ENCODE measurements around the gene NME7.

Gene NME7

DNA sequence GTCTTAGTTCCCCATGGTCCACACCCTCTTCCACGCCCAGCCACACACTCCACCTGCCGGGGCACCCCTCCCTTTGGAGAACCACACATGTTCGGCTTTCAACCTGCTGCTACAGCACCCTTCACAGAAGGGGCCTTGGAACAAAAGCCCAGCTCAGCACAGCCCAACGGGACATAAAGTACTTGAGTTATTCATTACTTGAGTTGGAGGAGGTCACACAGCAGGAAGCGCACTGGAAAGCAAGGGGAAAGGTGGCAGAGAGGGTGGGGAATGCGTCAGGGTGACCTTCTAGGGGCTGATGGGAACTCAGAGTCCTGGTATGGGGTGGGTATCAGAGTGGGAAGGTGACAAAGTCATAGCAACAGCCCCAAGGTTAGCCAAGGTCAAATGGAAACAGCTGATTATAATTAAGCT lies 264.1 kb downstream of the NME7 start:
- DNase-seq, result no peak

GRCh38 chr1:169103002-169103401 lies 264.6 kb downstream of the NME7 start:
- DNase-seq, result no peak

DNA sequence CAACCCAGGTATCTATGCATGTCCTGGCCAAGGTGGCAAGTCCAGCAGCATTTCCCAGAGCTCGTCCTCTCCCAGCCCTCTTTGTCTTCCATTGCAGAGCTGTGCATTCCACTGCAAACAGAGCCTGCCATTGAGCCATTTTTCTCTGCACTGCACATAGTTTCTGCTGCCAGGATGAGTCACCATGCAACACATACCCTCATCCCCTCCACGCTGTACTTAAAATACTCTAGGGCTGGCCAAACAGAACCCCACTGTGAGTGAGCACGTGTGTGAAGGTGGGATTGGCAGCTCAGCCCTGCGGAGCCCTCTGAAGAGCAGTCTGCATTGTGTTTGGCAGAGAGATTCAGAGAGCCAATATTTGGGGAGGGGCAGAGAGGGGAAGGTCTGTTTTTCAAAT lies 265.0 kb downstream of the NME7 start:
- DNase-seq, result peak; percentile 60

- no peak for DNase-seq
Measured at GRCh38 chr1:169100651-169101088, 266.9 kb downstream of the NME7 start.

DNA sequence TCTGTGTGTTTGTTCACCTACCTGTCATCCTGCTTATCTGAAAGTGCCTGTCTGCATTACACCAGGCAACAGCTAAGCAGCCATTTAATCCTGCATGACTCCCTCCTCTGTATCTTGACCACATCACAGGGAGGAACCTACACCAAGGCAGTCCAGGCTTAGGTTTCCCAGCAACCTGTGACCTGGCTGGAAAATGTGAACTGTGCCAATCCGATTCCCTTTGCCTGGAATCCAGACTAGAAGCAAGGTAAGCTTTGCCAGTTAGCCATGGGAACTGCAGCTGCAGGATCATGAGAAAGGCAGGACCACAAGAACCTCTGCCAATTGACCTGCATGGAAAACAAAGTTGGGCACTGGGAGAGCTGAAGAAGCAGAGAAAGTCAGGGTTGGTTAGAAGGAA lies 267.4 kb downstream of the NME7 start:
- DNase-seq, result no peak

GRCh38 chr1:169099561-169099960 lies 268.0 kb downstream of the NME7 start:
- DNase-seq, result no peak

DNA sequence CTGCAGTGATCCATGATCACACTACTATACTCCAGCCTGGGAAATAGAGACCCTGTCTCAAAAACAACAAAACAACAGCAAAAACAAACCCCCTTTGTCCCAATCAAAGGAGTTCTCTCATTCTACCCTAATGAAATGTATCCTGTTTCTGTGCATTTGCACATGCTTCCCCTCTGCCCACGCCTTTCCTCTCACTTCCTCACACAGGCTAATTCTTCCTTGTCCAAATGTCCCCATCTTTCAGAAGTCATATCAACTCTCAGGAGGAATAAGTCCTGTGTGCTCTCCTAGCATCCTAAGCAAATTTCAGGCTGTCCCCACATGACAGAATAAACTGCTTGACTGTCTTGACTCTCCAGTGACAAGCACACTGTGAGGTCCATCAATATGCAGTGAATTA lies 269.2 kb downstream of the NME7 start:
- no peak for DNase-seq

- DNase-seq, result no peak
Measured at GRCh38 chr1:169094897-169095569, 272.6 kb downstream of the NME7 start.

DNA sequence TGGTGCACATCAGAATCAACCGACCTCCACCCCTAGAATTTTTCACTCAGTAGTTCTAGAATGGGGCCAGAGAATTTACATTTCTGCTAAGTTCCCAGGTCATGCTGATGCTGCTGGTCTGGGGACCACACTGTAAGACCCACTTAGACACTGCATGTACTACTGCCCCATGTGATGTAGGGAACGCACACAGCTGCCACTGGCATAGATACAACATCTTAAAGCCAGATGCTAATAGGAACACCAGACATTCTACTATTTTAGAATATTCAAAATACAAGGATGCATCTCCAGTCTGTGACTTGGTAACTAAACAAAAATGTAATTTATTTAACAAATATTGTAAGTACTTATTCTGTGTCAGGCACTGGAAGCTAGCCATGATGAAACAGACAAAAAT lies 275.2 kb downstream of the NME7 start:
- no peak for DNase-seq

DNA sequence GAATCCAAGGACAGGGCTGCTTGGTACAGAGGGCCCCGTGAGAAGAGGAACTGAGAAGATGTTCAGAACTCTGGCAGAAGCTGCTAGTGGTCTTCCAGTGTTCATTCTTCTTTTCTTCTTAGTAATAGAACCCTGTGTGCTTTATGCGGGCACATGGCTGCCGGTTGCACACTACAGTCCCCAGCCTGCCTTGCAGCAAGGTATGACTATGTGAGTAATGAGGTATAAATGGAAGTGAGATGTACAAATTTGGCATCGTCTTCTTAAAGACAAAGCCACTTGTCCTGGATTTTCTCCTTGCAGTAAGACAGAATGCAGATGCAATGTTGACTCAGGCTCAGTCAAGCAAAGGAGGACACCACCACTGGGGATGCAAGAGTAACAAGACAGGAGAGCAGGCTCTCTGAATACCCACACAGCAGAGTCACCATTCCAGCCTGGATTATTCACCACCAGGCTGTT lies 276.1 kb downstream of the NME7 start:
- no peak for DNase-seq

DNA sequence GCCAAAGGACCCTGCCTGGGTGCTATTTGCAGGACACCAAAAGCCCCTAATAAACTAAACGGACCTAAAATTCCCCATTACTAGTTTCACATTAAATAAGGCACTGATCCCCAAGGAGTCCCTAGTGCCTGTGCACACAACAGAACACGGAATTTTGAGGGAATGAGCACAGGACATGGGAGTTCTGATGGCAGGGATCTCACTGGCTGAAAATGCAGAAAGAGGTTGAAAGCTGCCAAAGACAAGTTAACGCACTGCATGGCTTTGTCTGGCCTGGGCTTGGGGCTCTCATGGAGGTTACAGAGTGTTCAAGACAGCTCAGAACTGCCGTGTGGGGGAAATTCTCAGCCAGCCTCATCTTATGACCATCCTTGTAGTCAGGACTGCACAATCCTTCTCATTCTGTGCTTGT lies 276.7 kb downstream of the NME7 start:
- no peak for DNase-seq

- no peak for DNase-seq
Measured at GRCh38 chr1:169090308-169090899, 277.2 kb downstream of the NME7 start.

GRCh38 chr1:169089776-169090175 lies 277.8 kb downstream of the NME7 start:
- DNase-seq, result no peak

GRCh38 chr1:169087876-169088275 lies 279.7 kb downstream of the NME7 start:
- DNase-seq, result no peak

DNA sequence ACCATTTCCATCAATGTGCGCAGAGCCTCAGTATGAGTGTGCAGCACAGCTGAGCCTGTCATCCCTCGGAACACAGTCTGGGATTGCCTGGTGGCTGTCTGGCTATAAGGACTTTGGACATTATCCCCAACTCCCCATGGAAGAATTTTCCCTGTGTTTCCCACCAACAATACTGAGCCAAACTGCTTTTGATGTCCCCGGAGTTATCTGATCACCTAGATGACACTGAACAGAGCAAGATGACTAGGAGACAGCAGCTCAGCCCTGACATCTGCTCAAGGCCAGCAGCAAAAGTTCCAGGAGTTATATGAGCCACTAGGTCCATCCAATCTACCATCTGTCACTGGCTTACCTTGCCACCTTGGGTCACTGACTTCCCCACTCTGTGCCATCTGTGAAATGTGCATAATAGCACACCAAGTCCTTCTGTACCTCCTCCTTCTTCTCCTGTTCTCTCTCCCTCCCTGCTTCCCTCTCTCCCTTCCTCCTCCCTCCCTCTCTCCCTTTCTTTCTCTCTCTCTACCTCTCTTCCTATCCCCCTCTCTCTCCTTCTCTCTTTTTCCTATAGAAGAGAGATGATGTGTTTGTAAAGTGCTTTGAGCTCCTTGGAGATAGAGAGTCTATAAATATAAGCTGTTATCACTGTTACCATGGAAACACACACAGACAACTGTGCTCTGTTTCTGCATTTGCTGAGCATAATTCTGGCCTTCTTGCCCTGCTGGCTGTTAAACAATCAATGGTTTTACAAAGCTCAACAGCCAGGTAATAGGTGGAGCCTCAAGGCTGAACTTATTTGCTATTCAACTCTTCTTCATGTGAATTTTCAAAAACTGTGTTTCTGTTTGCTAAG lies 280.8 kb downstream of the NME7 start:
- DNase-seq, result peak; percentile 76

GRCh38 chr1:169085911-169086310 lies 281.7 kb downstream of the NME7 start:
- DNase-seq, result no peak
